Keratinocyte (primary cell): ENCODE measurements around the gene LRRC4C.

ENCODE experiments used
- CTCF ChIP-seq, 3 experiments: IDR thresholded peaks in 1 of 3; conservative IDR thresholded peaks in 1 of 3; optimal IDR thresholded peaks in 1 of 3; 2 replicates in 2 of 3; 3 replicates in 1 of 3; pipeline versions ENCODE3 to v1.5.1; 2011; ENCODE audit warnings: low read length in 3 of 3, mild to moderate bottlenecking in 3 of 3, moderate library complexity in 2 of 3, control low read depth in 1 of 3, inconsistent platforms in 1 of 3; ENCODE audit not compliant: insufficient read depth in 2 of 3; ENCODE audit errors: extremely low read depth in 1 of 3
- EZH2 ChIP-seq: IDR thresholded peaks from one replicate; pipeline ENCODE4 v1.6.1; 2012; ENCODE audit warnings: inconsistent platforms, mild to moderate bottlenecking, low read length, moderate library complexity

- no peak for TF ChIP-seq CTCF (optimal IDR thresholded peaks at IDR 0.05 in 1 of 3, IDR thresholded peaks at IDR 0.05 in 1 of 3, conservative IDR thresholded peaks at IDR 0.05 in 1 of 3; ENCODE audit: extremely low read depth in 1 of 3, insufficient read depth in 2 of 3, low read length in 3 of 3)
- no peak for TF ChIP-seq EZH2
Observed at GRCh38 chr11:40235841-40236240, 1223.6 kb downstream of the LRRC4C start.
